GM19025 (cell line): ENCODE results near the gene PCDHGC3.
"Not testable (repeated sequence)": the region's sequence is repeated elsewhere in the genome, so short reads cannot be mapped to it uniquely, and the experiment has no call there.

Experiments used
- ATAC-seq: cut with Tn5 transposase; IDR thresholded peaks from one replicate; pipeline ENCODE4 v1.9.1; 2021; ENCODE audit warnings: mild to moderate bottlenecking, low read depth, moderate library complexity; ENCODE audit not compliant: unreplicated experiment

The PCDHGC3 gene

DNA sequence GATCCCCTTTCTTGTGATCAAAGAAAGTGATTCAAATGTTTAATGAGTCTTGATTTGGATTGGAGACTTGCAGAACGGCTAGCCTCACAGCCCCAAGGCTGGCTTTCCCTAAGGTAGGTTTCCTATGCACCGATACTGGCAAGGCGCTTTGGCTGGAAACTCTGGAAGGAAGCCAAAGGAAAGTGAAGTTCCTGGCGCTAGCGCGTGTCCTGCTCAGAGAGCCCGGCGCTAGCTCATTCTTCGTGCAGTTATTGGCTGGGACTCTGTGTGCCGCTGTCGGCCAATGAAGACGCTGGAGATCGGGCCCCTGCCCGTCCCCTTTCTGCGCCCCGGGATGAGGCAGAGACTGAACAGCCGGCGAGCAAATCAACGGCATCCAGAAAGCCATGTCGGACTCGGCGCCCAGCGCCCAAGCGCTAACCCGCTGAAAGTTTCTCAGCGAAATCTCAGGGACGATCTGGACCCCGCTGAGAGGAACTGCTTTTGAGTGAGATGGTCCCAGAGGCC lies at the start of gene PCDHGC3:
TSS of gene PCDHGC3 (plus strand) at position 342 of the 507 bp plus-strand sequence. CDS start at position 493, 151 bp downstream.
- peak; percentile 97 for ATAC-seq

DNA sequence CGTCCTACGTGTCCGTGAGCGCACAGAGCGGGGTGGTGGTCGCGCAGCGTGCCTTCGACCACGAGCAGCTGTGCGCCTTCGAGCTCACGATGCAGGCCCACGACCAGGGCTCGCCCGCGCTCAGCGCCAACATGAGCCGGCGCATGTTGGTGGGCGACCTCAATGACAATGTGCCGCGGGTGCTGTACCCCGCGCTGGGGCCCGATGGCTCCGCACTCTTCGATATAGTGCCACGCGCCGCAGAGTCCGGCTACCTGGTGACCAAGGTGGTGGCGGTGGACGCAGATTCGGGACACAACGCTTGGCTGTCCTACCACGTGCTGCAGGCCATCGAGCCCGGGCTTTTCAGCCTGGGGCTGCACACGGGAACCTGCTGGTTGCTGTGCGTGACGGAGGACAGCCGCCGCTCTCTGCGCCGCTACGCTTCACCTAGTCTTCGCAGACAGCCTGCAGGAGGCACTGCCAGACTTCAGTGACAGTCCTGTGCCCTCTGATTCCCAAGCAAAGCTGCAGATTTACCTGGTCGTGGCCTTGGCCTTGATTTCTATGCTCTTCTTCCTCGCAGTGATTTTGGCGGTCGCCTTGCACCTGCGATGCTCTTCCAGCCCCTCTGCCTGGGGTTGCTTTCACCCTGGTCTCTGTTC lies 47.9 kb upstream of the PCDHGC3 start:
- ATAC-seq = no peak

DNA sequence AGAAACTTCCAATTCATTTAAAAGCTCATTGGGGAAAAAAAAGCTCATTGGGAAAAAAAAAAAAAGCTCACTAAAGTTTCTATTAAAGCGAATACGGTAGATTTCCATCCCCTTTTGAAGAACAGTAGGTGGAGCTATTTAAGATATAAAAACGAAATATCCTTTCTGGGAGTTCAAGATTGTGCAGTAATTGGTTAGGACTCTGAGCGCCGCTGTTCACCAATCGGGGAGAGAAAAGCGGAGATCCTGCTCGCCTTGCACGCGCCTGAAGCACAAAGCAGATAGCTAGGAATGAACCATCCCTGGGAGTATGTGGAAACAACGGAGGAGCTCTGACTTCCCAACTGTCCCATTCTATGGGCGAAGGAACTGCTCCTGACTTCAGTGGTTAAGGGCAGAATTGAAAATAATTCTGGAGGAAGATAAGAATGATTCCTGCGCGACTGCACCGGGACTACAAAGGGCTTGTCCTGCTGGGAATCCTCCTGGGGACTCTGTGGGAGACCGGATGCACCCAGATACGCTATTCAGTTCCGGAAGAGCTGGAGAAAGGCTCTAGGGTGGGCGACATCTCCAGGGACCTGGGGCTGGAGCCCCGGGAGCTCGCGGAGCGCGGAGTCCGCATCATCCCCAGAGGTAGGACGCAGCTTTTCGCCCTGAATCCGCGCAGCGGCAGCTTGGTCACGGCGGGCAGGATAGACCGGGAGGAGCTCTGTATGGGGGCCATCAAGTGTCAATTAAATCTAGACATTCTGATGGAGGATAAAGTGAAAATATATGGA lies 45.2 kb upstream of the PCDHGC3 start, which contains the start of gene PCDHGA12:
TSS of gene PCDHGA12 (plus strand) at position 176 of the 782 bp plus-strand sequence. CDS start at position 429, 253 bp downstream.
- ATAC-seq = peak; percentile 81

DNA sequence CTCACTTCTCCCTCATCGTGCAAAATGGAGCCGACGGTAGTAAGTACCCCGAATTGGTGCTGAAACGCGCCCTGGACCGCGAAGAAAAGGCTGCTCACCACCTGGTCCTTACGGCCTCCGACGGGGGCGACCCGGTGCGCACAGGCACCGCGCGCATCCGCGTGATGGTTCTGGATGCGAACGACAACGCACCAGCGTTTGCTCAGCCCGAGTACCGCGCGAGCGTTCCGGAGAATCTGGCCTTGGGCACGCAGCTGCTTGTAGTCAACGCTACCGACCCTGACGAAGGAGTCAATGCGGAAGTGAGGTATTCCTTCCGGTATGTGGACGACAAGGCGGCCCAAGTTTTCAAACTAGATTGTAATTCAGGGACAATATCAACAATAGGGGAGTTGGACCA lies 44.5 kb upstream of the PCDHGC3 start:
- peak; percentile 26 for ATAC-seq

DNA sequence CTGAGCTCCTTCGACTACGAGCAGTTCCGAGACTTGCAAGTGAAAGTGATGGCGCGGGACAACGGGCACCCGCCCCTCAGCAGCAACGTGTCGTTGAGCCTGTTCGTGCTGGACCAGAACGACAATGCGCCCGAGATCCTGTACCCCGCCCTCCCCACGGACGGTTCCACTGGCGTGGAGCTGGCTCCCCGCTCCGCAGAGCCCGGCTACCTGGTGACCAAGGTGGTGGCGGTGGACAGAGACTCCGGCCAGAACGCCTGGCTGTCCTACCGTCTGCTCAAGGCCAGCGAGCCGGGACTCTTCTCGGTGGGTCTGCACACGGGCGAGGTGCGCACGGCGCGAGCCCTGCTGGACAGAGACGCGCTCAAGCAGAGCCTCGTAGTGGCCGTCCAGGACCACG lies 43.5 kb upstream of the PCDHGC3 start:
- not testable (repeated sequence) for ATAC-seq

DNA sequence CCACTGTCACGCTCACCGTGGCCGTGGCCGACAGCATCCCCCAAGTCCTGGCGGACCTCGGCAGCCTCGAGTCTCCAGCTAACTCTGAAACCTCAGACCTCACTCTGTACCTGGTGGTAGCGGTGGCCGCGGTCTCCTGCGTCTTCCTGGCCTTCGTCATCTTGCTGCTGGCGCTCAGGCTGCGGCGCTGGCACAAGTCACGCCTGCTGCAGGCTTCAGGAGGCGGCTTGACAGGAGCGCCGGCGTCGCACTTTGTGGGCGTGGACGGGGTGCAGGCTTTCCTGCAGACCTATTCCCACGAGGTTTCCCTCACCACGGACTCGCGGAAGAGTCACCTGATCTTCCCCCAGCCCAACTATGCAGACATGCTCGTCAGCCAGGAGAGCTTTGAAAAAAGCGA lies 43.0 kb upstream of the PCDHGC3 start:
- not testable (repeated sequence) for ATAC-seq

DNA sequence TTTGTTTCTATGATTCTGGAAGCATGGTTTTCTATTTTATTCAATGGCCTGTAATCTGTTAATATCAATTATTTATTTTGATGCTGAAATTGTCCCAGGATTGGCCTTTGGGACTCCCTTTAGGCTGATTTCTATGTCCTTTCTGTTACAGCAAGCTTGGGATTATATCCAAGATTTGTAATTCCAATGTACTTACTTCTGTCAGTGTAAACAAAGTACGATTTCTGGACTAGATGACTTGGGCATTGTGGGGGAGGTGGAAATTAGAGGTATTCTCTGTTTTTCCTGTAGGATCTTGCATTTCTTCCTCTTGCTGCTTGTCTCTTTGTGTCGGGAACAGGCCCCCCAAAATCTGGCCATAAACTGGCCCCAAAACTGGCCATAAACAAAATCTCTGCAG lies 41.8 kb upstream of the PCDHGC3 start:
- no peak for ATAC-seq

DNA sequence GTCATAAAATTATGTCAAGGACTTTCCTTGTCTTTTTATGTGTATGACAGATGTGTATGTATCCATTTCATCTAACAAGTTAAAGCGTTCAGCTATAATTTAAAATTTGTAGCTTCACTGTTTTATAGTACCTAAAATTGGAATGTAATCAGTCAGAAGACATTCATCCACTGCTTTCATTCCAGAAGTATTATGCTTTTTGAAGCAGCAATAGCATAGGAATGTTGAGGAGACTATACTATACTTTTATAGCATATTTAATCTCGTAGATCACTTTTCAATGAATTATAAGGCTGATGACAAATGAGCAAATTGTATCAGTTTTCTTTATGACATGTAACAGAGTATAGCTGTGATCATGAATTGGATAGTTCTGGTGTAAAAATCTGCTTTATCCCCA lies 38.5 kb upstream of the PCDHGC3 start:
- ATAC-seq = no peak

DNA sequence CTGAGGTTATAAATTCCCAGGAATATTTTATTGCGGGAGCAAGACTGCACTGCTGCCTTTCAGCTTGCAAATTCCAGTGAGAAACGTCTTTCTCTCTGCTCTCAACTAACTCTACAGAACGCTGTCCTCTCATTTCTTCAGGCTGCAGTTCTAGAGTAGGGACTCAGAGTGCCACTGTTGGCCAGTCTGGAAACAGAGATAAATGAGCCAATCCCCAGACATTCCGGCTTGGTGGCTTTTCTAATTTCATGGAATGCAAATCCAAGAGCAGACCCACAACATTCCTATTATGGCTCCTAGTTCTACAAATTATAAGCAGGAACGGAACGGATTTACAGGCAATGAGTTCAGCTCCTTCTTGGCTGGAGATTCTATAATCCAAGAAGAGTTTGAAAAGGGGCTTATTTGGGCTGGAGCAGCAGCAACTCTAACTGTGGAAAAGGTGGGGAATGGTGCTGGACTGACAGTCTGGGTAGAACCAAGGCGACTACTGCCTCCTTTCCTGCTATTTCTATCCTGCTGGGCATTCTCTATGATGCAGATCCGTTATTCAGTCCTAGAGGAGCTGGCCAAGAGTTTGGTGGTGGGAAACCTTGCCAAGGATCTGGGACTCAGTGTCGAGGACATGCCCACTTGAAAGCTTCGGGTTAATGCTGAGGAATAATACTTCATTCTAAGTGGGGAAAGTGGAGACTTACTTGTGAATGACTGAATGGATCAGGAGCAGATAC lies 36.2 kb upstream of the PCDHGC3 start:
- ATAC-seq = no peak

DNA sequence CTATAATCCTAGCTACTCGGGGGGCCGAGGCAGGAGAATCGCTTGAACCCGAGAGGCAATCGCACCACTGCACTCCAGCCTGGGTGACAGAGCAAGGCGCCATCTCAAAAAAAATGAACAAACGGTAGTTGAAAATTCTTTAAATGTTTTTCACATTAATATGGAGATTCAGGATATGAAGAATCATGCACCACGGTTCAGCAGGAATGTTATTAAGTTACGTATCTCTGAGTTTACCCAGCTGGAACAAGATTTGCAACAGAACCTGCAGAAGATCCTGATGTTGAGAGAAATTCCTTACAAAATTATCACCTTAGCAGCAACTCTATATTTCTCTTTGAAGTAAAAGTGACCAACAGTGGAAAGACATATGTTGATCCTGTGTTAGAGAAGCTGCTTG lies 35.4 kb upstream of the PCDHGC3 start:
- ATAC-seq = no peak

DNA sequence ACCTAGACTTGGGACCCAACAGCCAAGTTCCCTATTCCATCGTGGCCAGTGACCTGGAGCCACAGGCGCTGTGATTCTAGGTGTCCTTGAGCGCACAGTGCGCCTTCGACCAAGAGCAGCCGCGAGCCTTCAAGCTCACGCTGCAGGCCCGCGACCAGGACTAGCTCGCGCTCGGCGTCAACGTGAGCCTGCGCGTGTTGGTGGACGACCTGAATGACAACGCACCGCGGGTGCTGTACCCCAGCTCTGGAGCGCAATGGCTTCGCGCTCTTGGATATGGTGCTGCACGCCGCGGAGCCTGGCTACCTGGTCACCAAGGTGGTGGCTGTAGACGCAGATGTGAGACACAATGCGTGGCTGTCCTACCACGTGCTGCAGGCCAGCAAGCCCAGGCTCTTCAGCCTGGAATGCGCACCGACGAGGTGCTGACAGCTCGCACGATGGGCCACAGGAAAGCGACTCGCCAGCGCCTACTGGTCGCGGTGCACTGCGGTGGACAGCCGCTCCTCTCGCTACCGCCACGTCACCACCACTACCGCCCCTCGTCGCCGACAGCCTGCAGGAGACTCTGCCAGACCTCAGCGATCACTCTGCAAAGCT lies 34.1 kb upstream of the PCDHGC3 start:
- ATAC-seq = no peak

DNA sequence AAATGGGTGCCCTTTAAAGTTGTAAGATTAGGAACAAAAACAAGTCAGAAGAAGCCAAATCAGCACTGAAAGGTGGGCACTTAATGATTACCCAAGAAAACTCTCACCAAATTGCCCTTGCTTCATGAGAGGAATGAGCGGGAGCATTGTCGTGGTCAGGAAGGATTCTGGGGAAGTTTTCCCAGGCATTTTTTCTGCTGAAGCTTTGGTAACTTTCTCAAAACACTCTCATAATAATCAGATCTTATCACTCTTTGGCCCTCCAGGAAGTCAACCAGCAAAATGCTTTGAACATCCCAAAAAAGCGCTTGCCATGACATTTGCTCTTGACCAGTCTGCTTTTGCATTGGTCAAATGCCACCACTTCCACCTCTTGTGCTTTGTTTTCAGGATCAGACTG lies 10.4 kb upstream of the PCDHGC3 start:
- ATAC-seq = no peak

DNA sequence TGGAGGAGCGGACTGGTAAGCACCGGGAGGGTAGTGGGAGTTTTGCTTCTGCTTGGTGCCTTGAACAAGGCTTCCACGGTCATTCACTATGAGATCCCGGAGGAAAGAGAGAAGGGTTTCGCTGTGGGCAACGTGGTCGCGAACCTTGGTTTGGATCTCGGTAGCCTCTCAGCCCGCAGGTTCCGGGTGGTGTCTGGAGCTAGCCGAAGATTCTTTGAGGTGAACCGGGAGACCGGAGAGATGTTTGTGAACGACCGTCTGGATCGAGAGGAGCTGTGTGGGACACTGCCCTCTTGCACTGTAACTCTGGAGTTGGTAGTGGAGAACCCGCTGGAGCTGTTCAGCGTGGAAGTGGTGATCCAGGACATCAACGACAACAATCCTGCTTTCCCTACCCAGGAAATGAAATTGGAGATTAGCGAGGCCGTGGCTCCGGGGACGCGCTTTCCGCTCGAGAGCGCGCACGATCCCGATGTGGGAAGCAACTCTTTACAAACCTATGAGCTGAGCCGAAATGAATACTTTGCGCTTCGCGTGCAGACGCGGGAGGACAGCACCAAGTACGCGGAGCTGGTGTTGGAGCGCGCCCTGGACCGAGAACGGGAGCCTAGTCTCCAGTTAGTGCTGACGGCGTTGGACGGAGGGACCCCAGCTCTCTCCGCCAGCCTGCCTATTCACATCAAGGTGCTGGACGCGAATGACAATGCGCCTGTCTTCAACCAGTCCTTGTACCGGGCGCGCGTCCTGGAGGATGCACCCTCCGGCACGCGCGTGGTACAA lies 556 bp downstream of the PCDHGC3 start:
- peak; percentile 19 for ATAC-seq

DNA sequence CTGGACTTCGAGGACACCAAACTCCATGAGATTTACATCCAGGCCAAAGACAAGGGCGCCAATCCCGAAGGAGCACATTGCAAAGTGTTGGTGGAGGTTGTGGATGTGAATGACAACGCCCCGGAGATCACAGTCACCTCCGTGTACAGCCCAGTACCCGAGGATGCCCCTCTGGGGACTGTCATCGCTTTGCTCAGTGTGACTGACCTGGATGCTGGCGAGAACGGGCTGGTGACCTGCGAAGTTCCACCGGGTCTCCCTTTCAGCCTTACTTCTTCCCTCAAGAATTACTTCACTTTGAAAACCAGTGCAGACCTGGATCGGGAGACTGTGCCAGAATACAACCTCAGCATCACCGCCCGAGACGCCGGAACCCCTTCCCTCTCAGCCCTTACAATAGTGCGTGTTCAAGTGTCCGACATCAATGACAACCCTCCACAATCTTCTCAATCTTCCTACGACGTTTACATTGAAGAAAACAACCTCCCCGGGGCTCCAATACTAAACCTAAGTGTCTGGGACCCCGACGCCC lies 1.3 kb downstream of the PCDHGC3 start:
- no peak for ATAC-seq

DNA sequence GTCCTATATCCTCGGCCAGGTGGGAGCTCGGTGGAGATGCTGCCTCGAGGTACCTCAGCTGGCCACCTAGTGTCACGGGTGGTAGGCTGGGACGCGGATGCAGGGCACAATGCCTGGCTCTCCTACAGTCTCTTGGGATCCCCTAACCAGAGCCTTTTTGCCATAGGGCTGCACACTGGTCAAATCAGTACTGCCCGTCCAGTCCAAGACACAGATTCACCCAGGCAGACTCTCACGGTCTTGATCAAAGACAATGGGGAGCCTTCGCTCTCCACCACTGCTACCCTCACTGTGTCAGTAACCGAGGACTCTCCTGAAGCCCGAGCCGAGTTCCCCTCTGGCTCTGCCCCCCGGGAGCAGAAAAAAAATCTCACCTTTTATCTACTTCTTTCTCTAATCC lies 2.0 kb downstream of the PCDHGC3 start:
- ATAC-seq = no peak

DNA sequence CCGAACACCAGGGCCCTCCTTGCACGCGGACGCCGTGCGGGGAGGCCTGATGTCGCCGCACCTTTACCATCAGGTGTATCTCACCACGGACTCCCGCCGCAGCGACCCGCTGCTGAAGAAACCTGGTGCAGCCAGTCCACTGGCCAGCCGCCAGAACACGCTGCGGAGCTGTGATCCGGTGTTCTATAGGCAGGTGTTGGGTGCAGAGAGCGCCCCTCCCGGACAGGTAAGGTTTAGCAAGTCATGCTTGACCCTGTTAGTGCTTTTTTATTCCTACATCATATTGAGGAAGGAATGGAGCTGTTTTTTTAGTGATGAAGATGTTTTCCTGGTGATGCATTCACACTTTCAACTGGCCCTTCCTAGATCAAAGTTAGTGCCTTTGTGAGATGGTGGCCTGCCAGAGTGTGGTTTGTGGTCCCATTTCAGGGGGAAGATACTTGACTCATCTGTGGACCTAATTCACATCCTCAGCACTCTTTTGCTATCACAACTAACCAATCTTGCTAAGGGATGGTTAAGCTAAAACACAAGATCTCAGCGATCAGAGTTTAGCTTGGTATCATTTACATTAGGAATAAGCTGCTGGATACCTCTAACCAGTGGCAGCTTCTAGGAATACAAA lies 2.7 kb downstream of the PCDHGC3 start:
- no peak for ATAC-seq

DNA sequence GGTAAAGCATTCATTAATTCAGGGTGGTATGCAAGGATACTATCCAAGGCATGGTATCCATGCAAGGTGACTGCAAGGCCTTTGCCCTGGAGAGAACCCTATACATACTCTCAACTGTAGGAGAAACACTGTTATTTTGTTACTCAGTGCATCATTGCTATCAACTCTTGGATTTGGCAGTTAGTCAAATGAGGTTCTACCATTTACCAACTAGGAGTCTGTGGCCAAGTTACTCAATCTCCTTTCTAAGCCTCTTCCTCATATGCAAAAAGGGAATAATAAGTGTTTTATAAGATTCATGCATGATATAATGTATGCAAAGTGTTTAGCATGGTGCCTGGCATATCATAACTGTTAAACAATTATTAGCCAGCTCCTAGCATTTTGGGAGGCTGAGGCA lies 4.0 kb downstream of the PCDHGC3 start:
- ATAC-seq = no peak

DNA sequence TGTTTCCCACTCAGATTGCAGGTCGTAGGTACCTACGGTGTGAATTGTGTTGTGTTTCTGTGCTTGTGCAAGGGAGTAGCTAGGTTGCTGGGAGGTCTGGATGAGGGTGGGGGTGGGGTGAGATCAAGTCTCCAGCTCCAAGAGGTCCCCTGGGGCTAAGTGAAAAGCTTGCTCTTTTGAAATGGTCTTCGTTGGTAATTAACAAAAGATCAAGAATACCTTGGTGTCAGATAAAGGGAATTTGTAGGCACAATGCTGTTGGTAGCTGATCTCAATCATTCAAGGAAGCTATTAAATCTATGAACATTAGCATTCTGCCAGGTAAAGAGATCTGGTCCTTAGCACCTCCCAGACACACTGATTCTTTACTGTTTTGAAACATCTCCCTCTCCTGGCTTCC lies 8.1 kb downstream of the PCDHGC3 start:
- ATAC-seq = no peak

DNA sequence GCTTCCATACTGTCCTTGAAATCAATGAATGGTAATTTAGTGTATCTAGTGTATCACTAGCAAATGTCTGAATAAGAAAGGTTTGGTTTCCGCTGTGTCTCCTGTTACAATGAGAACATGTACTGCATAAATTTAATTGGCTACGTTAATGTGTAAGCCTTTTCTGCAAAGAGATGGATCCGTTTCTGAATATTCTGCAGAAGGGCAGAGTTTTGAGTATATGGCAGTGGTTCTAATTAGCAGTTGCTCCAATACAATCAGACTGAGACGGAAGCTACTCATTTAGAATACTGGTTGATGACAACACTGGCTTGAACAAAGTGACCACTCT lies 8.5 kb downstream of the PCDHGC3 start:
- no peak for ATAC-seq
